WERI-Rb-1 (cell line): ENCODE data around the gene CNTF.

Experiments
- DNase-seq: peaks from one replicate; pipeline ENCODE4 v3.0.0-alpha.2; 2020
- H3K27ac ChIP-seq: fragments of 250-450 bp; sonication (Bioruptor Pico); 2 replicates; pipeline ENCODE4 v1.5.1; 2020; ENCODE audit warnings: mild to moderate bottlenecking, moderate library complexity
- H3K27me3 ChIP-seq: fragments of 250-450 bp; sonication (Bioruptor Pico); 2 replicates; pipeline ENCODE4 v1.5.1; 2021; ENCODE audit warnings: mild to moderate bottlenecking, low read depth, moderate library complexity; ENCODE audit not compliant: insufficient read depth, severe bottlenecking
- H3K36me3 ChIP-seq: fragments of 250-450 bp; sonication (Bioruptor Pico); 2 replicates; pipeline ENCODE4 v1.5.1; 2020; ENCODE audit warnings: mild to moderate bottlenecking, moderate library complexity
- H3K4me3 ChIP-seq: 2 replicates; pipeline ENCODE4 v1.5.1; 2011; ENCODE audit warnings: low read depth, mild to moderate bottlenecking, control low read depth, low read length
- H3K9me3 ChIP-seq: fragments of 250-450 bp; sonication (Bioruptor Pico); 2 replicates; pipeline ENCODE4 v1.5.1; 2021; ENCODE audit warnings: mild to moderate bottlenecking, moderate library complexity; ENCODE audit not compliant: severe bottlenecking
- CTCF ChIP-seq: IDR thresholded peaks from 2 replicates; pipeline ENCODE4 v1.5.1; 2011; ENCODE audit warnings: low read depth, mild to moderate bottlenecking, control low read depth, inconsistent platforms, low read length

Gene CNTF

GRCh38 chr11:58597486-58598144 lies 24.9 kb upstream of the CNTF start:
- TF ChIP-seq CTCF: no peak
- DNase-seq: no peak
- Histone ChIP-seq H3K27ac (no peak overlapping the region), H3K4me3 (no peak overlapping the region), H3K9me3 (no peaks in the 10 kb centered on the region), H3K27me3 (no peaks in the 10 kb centered on the region), H3K36me3 (0 out of 2 replicates have a peak, but pooled peaks cover 3% of the 10 kb centered on the region)

GRCh38 chr11:58600510-58600909 lies 22.0 kb upstream of the CNTF start:
- Histone ChIP-seq H3K4me3 (no peak overlapping the region), H3K9me3 (no peaks in the 10 kb centered on the region), H3K27me3 (no peaks in the 10 kb centered on the region), H3K36me3 (peaks cover 6% of the 10 kb centered on the region; the same call in 1 of the 2 replicates), H3K27ac (no peak overlapping the region)
- DNase-seq: no peak
- no peak for TF ChIP-seq CTCF

GRCh38 chr11:58606930-58607714 lies 15.3 kb upstream of the CNTF start:
- no peaks in the 10 kb centered on the region for H3K9me3 ChIP-seq
- H3K4me3 ChIP-seq: no peak overlapping the region
- no peak for TF ChIP-seq CTCF
- no peak overlapping the region for H3K27ac ChIP-seq
- peaks cover 25% of the 10 kb centered on the region for H3K36me3 ChIP-seq
- no peak for DNase-seq
- no peaks in the 10 kb centered on the region for H3K27me3 ChIP-seq

GRCh38 chr11:58608331-58608730 lies 14.1 kb upstream of the CNTF start:
- no peak for TF ChIP-seq CTCF
- Histone ChIP-seq H3K36me3 (peaks cover 37% of the 10 kb centered on the region), H3K27me3 (no peaks in the 10 kb centered on the region), H3K27ac (no peak overlapping the region), H3K4me3 (no peak overlapping the region), H3K9me3 (no peaks in the 10 kb centered on the region)
- DNase-seq: no peak

- Histone ChIP-seq H3K27ac (no peak overlapping the region), H3K27me3 (no peaks in the 10 kb centered on the region), H3K9me3 (no peaks in the 10 kb centered on the region), H3K36me3 (peaks cover 51% of the 10 kb centered on the region), H3K4me3 (no peak overlapping the region)
- TF ChIP-seq CTCF: no peak
- DNase-seq: no peak
Observed at GRCh38 chr11:58609723-58610122, 12.7 kb upstream of the CNTF start.
